B cell (primary cell): ENCODE results near the gene KRT20. TPM values are rescaled to one million over a fixed set of nuclear protein-coding genes. Genes with fewer than 3 reads are reported as not detected.

Experiments
- ATAC-seq: fragments of 200-7000 bp; cut with Tn5 transposase; one replicate; pipeline ENCODE4 v1.10.0; 2021; ENCODE audit warnings: low read depth, mild to moderate bottlenecking, moderate number of reproducible peaks, moderate library complexity
- CTCF ChIA-PET: fragments of 350-600 bp; sonication (Branson Sonifier 250); formaldehyde crosslinking; loops from one replicate; lab custom pipeline; 2021; ENCODE audit warnings: antibody characterized with exemption, inconsistent platforms; lab: Charles Lee
- POLR2A ChIA-PET: fragments of 350-600 bp; sonication (Branson Sonifier 250); formaldehyde crosslinking; loops from one replicate; lab custom pipeline; 2021; ENCODE audit warnings: antibody characterized with exemption; lab: Charles Lee
- DNase-seq: peaks from one replicate; pipeline ENCODE4 v3.0.0; 2013
- H2AFZ ChIP-seq: 2 replicates; pipeline ENCODE4 v1.6.1; 2012; ENCODE audit warnings: mild to moderate bottlenecking, low read depth, low read length; ENCODE audit not compliant: insufficient read depth, poor library complexity, severe bottlenecking
- H3K27ac ChIP-seq, 2 donors: 1 replicate in 1 of 2; 2 replicates in 1 of 2; pipeline ENCODE4 v1.5.1; 2012 to 2013; ENCODE audit warnings: low read length in 2 of 2, mild to moderate bottlenecking in 2 of 2, moderate library complexity in 1 of 2
- H3K27me3 ChIP-seq, 4 experiments: fragments of 200-600 bp in 1 of 4; sonication (generic) in 1 of 4; replicated peaks in 1 of 4; 1 replicate in 2 of 4; 2 replicates in 2 of 4; pipeline versions ENCODE4 v1.6.1 to v1.7.0; 2013 to 2016; ENCODE audit warnings: low read length in 3 of 4, mild to moderate bottlenecking in 2 of 4, mixed read lengths in 1 of 4, moderate library complexity in 1 of 4; ENCODE audit not compliant: insufficient read depth in 4 of 4, control insufficient read depth in 3 of 4; ENCODE audit errors: control extremely low read depth in 1 of 4
- H3K36me3 ChIP-seq, 2 experiments: replicated peaks in 1 of 2; 1 replicate in 1 of 2; 2 replicates in 1 of 2; pipeline versions ENCODE4 v1.6.1 to v1.7.1; 2013; ENCODE audit warnings: low read length in 1 of 2; ENCODE audit not compliant: insufficient read depth in 2 of 2, control insufficient read depth in 1 of 2; ENCODE audit errors: control extremely low read depth in 1 of 2, extremely low read depth in 1 of 2
- H3K4me1 ChIP-seq, 2 donors: fragments of 200-600 bp in 1 of 2; sonication (generic) in 1 of 2; 1 replicate in 1 of 2; 2 replicates in 1 of 2; pipeline versions ENCODE4 v1.5.1 to v1.6.1; 2013 to 2017; ENCODE audit warnings: low read length in 2 of 2; ENCODE audit not compliant: control insufficient read depth in 2 of 2, insufficient read depth in 2 of 2
- H3K4me2 ChIP-seq: replicated peaks from 2 replicates; pipeline ENCODE3; 2012; ENCODE audit warnings: mild to moderate bottlenecking, low read depth, low read length; ENCODE audit not compliant: poor library complexity, severe bottlenecking
- H3K4me3 ChIP-seq, 5 experiments: fragments of 200-600 bp in 1 of 5; sonication (generic) in 1 of 5; 1 replicate in 3 of 5; 2 replicates in 2 of 5; pipeline versions ENCODE4 v1.5.1 to v1.7.0; 2011 to 2016; ENCODE audit warnings: low read length in 4 of 5, mild to moderate bottlenecking in 4 of 5, low read depth in 2 of 5, control low read depth in 1 of 5, moderate library complexity in 1 of 5; ENCODE audit not compliant: insufficient read depth in 1 of 5; ENCODE audit errors: control extremely low read depth in 1 of 5, extremely low read depth in 1 of 5
- H3K79me2 ChIP-seq: fragments of 200-600 bp; sonication (generic); one replicate; pipeline ENCODE4 v1.6.0; 2016; ENCODE audit warnings: low read length; ENCODE audit not compliant: control insufficient read depth, insufficient read depth
- H3K9ac ChIP-seq: fragments of 200-600 bp; sonication (generic); 2 replicates; pipeline ENCODE4 v1.6.1; 2017; ENCODE audit warnings: mild to moderate bottlenecking, low read length, moderate library complexity
- H3K9me3 ChIP-seq, 3 donors: one replicate each; pipeline versions ENCODE4 v1.6.1 to v1.7.1; 2013; ENCODE audit warnings: low read length in 2 of 3; ENCODE audit not compliant: control insufficient read depth in 2 of 3, insufficient read depth in 1 of 3; ENCODE audit errors: control extremely low read depth in 1 of 3
- H4K20me1 ChIP-seq: 2 replicates; pipeline ENCODE4 v1.6.0; 2012; ENCODE audit warnings: mild to moderate bottlenecking, low read length; ENCODE audit not compliant: insufficient read depth, control insufficient read depth, poor library complexity, severe bottlenecking
- H3K27ac Mint-ChIP-seq: one replicate; pipeline ENCODE4 v1.8.0; 2021; ENCODE audit warnings: mixed read lengths
- H3K27me3 Mint-ChIP-seq: one replicate; pipeline ENCODE4 v1.8.0; 2021; ENCODE audit warnings: mixed read lengths
- H3K4me1 Mint-ChIP-seq: one replicate; pipeline ENCODE4 v1.8.0; 2021; ENCODE audit warnings: mixed read lengths
- H3K4me3 Mint-ChIP-seq: one replicate; pipeline ENCODE4 v1.8.0; 2021; ENCODE audit warnings: mixed read lengths
- H3K9me3 Mint-ChIP-seq: one replicate; pipeline ENCODE4 v1.8.0; 2022; ENCODE audit warnings: mixed read lengths; ENCODE audit not compliant: insufficient read depth
- EZH2 ChIP-seq: IDR thresholded peaks from 2 replicates; pipeline ENCODE4 v1.6.1; 2012; ENCODE audit warnings: borderline replicate concordance, low read depth, mild to moderate bottlenecking, moderate library complexity, low read length; ENCODE audit not compliant: insufficient read depth, poor library complexity, severe bottlenecking
- WGBS: methylation state at CpG from one replicate; pipeline ENCODE4 v1.1.5; 2013; ENCODE audit warnings: missing lambda C conversion rate; ENCODE audit not compliant: insufficient coverage; 5-methylcytosine and 5-hydroxymethylcytosine counted together
- intact Hi-C: fragments of 100-400 bp; cut with micrococcal nuclease; formaldehyde crosslinking; loops from one replicate; pipeline ENCODE4 v1.10.0; 2022
- polyA plus RNA-seq: library from polyadenylated mRNA; depleted of rRNA; stranded (reverse); fragments of >200 nt; gene quantifications from 2 replicates; pipeline ENCODE4 v1.2.3, GENCODE V29; 2012
- total RNA-seq, 2 donors: library from RNA; stranded (reverse); fragments of 120-200 nt in 1 of 2; gene quantifications; 1 replicate in 1 of 2; 2 replicates in 1 of 2; pipeline versions ENCODE4 v1.2.3 to v1.2.4, GENCODE V29; 2013 to 2022
- TF ChIP-seq, protein P1 (sequence below): fragments of 200-600 bp; IDR thresholded peaks from one replicate; pipeline ENCODE4 v1.8.0; 2022; ENCODE audit warnings: antibody characterized with exemption, mild to moderate bottlenecking

The KRT20 gene
- total and polyA plus RNA-seq, 2 donors (not counting 1 experiment from before 2014, with no cell fraction given) = not detected

DNA sequence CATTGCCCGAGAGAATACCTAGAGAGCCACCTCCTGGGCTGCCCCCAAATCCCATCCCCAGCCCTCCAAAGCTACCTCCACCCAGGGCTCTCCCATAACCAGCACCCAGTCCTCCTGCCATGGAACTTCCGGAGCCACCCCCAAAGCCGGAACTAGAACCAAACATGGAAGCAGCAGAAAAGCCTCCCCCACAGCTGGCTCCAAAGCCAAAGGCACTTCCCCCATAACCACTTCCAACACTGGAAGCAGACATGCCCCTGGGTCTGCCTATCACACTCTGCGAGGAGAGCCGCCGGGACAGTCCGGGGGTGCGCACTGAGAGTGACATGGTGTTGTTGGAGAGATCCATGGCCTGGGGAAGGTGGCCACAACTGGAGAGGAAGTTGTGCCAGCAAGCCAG, 18.2 kb downstream of the KRT20 start, which contains the start of gene KRT12:
TSS of gene KRT12 (minus strand) at position 386 of the 400 bp plus-strand sequence. CDS start at position 349, 37 bp downstream.
- no peak within 1 kb of the TSS for H3K4me2 ChIP-seq
- ATAC-seq (no peak), DNase-seq (no peak)
- no peaks in the 10 kb centered on the region for H3K4me1 Mint-ChIP-seq
- no peak within 1 kb of the TSS for H3K4me3 ChIP-seq
- no peaks in the 10 kb centered on the region for H3K9me3 Mint-ChIP-seq
- H3K27me3 ChIP-seq = peaks cover 0 to 17% (median 10%) of the 10 kb centered on the region in 4 experiments
- WGBS = 91% methylated on average over 7 of the region's 8 CpGs
- no peak within 1 kb of the TSS for H3K27ac Mint-ChIP-seq
- ChIA-PET POLR2A (no interaction called here), CTCF (interaction anchor here (0.9 kb wide), 1 partner anchor 782 kb away, joined by 3 read pairs; no protein-coding TSS in a partner anchor)
- no peak within 1 kb of the TSS for H2AFZ ChIP-seq
- peaks cover 43% of the 10 kb centered on the region for H3K27me3 Mint-ChIP-seq
- intact Hi-C loops = no loop called here
- no peak within 1 kb of the TSS for H3K27ac ChIP-seq
- no peaks in the 10 kb centered on the region for H3K79me2 ChIP-seq
- H3K9ac ChIP-seq = no peak within 1 kb of the TSS
- H3K4me3 Mint-ChIP-seq = no peak within 1 kb of the TSS
- H3K4me1 ChIP-seq = no peaks in the 10 kb centered on the region
- TF ChIP-seq EZH2 = no peak
- TF ChIP-seq, protein P1, sequence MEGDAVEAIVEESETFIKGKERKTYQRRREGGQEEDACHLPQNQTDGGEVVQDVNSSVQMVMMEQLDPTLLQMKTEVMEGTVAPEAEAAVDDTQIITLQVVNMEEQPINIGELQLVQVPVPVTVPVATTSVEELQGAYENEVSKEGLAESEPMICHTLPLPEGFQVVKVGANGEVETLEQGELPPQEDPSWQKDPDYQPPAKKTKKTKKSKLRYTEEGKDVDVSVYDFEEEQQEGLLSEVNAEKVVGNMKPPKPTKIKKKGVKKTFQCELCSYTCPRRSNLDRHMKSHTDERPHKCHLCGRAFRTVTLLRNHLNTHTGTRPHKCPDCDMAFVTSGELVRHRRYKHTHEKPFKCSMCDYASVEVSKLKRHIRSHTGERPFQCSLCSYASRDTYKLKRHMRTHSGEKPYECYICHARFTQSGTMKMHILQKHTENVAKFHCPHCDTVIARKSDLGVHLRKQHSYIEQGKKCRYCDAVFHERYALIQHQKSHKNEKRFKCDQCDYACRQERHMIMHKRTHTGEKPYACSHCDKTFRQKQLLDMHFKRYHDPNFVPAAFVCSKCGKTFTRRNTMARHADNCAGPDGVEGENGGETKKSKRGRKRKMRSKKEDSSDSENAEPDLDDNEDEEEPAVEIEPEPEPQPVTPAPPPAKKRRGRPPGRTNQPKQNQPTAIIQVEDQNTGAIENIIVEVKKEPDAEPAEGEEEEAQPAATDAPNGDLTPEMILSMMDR = no peak
- no peaks in the 10 kb centered on the region for H4K20me1 ChIP-seq
- peaks cover 0 to 2% (median under 1%) of the 10 kb centered on the region in 3 donors for H3K9me3 ChIP-seq
- no peaks in the 10 kb centered on the region for H3K36me3 ChIP-seq

DNA sequence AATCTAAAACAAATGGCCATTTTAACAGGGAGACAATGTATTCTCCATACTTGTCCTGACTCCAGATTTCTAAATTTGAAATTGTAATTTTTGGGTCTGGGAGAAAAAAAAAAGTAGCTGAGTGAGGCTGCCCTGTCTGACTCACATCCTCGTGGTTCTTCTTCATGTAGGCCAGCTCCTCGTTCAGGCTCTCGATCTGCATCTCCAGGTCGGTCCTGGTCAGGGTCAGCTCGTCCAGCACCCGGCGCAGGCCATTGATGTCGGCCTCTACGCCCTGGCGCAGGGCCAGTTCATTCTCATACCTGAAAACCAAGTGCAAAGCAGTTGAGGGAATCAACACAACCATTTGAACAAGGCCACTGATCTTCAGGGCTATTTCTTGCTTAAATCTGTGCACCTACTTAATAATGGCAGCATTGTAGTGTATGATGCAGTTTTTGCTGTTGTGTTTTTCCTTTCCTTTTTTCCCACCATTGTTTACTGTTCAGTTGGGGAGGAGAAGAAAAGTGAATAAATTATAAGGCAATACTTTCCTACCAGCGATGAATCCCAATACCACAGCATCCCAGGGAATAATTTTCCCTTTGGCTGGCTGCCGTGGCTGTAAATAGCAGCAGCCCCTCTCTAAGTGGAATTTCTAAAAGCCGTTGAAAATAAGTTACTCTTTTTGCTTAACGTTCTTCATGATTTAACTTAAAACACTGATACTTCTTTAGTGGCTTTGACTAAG, 20.2 kb downstream of the KRT20 start:
- DNase-seq = no peak
- Mint-ChIP-seq H3K27ac (no peak overlapping the region), H3K27me3 (peaks cover 39% of the 10 kb centered on the region), H3K4me3 (no peak overlapping the region), H3K4me1 (no peaks in the 10 kb centered on the region), H3K9me3 (no peaks in the 10 kb centered on the region)
- H2AFZ ChIP-seq = no peak overlapping the region
- H3K4me3 ChIP-seq = no peak overlapping the region
- ChIA-PET POLR2A (no interaction called here), CTCF (interaction anchor here (1.1 kb wide), 1 partner anchor 9 kb away, joined by 3 read pairs; no protein-coding TSS in a partner anchor)
- H3K4me2 ChIP-seq = no peak overlapping the region
- TF ChIP-seq, protein P1 = no peak
- no peak for TF ChIP-seq EZH2
- H3K27me3 ChIP-seq = peaks cover 0 to 11% (median 7%) of the 10 kb centered on the region in 4 experiments
- WGBS = 97% methylated on average over 10 of the region's 14 CpGs
- H3K79me2 ChIP-seq = no peaks in the 10 kb centered on the region
- no peaks in the 10 kb centered on the region for H3K36me3 ChIP-seq
- H3K9ac ChIP-seq = no peak overlapping the region
- no peak overlapping the region for H3K27ac ChIP-seq
- H3K9me3 ChIP-seq = peaks cover 0 to 2% (median 0%) of the 10 kb centered on the region in 3 donors
- intact Hi-C loops = no loop called here
- no peak for ATAC-seq
- H4K20me1 ChIP-seq = no peaks in the 10 kb centered on the region
- H3K4me1 ChIP-seq = no peaks in the 10 kb centered on the region
